Activated T-cell treated with anti-CD3 and anti-CD28 coated beads, Interleukin-2, amount 50 U/mL, for 72 hours (primary cell): Measurements from ENCODE around the gene SEMA4A. TPM values are rescaled to one million over a fixed set of nuclear protein-coding genes. Genes with fewer than 3 reads are reported as not detected.

Experiments
- total RNA-seq, 2 donors: library from RNA; stranded (reverse); gene quantifications; one replicate each; pipeline ENCODE4 v1.2.3, GENCODE V29; 2022

The SEMA4A gene
- total RNA-seq, 2 donors from 2014 or later, result 63.7 to 80.3 TPM

Other genes with a start within 250 kb of the SEMA4A start
- 10 to 100 TPM; 31.7 to 33.8 TPM for gene RIT1, start 242.2 kb upstream of the SEMA4A start, total RNA-seq
- 10 to 100 TPM; 93.3 to 98.7 TPM for gene KHDC4, start 219.2 kb upstream of the SEMA4A start, total RNA-seq
- gene RXFP4, start 211.9 kb upstream of the SEMA4A start, total RNA-seq, result not detected
- 100 to 1,000 TPM; 152 to 163 TPM for gene ARHGEF2, start 175.0 kb upstream of the SEMA4A start, total RNA-seq
- 100 to 1,000 TPM; 193 to 234 TPM for gene SSR2, start 132.6 kb upstream of the SEMA4A start, total RNA-seq
- 10 to 100 TPM; 31.4 to 42.6 TPM for gene UBQLN4, start 99.8 kb upstream of the SEMA4A start, total RNA-seq
- 10 to 100 TPM; 58.7 to 61.8 TPM for gene LAMTOR2, start 98.8 kb upstream of the SEMA4A start, total RNA-seq
- gene RAB25, start 92.4 kb upstream of the SEMA4A start, total RNA-seq, result under 1 TPM; 0.53 to 0.95 TPM
- gene MEX3A, start 71.1 kb upstream of the SEMA4A start, total RNA-seq, result under 1 TPM; 0.31 to 0.97 TPM
- 100 to 1,000 TPM; 125 to 159 TPM for gene LMNA, start 38.9 kb upstream of the SEMA4A start, total RNA-seq
- gene SLC25A44, start 40.5 kb downstream of the SEMA4A start, total RNA-seq, result 10 to 100 TPM; 52.3 to 71.0 TPM
- 100 to 1,000 TPM; 122 to 127 TPM for gene PMF1, start 59.4 kb downstream of the SEMA4A start, total RNA-seq
- 1 to 10 TPM; 6.8 to 7.4 TPM for gene BGLAP, start 88.6 kb downstream of the SEMA4A start, total RNA-seq
- 10 to 100 TPM in 1 of 2 donors, 1 to 10 TPM in 1; 9.6 to 10.4 TPM for gene PAQR6, start 94.5 kb downstream of the SEMA4A start, total RNA-seq
- gene SMG5, start 129.2 kb downstream of the SEMA4A start, total RNA-seq, result 10 to 100 TPM; 77.0 to 79.7 TPM
- gene TMEM79, start 130.7 kb downstream of the SEMA4A start, total RNA-seq, result 10 to 100 TPM; 18.7 to 23.9 TPM
- gene GLMP, start 142.1 kb downstream of the SEMA4A start, total RNA-seq, result 10 to 100 TPM; 14.9 to 19.0 TPM
- gene VHLL, start 145.7 kb downstream of the SEMA4A start, total RNA-seq, result under 1 TPM; 0.65 to 0.91 TPM
- 100 to 1,000 TPM; 183 to 221 TPM for gene CCT3, start 184.7 kb downstream of the SEMA4A start, total RNA-seq
- gene TSACC, start 184.9 kb downstream of the SEMA4A start, total RNA-seq, result under 1 TPM in 1 of 2 donors, not detected in 1; 0.94 TPM
- gene RHBG, start 215.6 kb downstream of the SEMA4A start, total RNA-seq, result not detected